Neuronal stem cell (in vitro differentiated cells): ENCODE results near the gene CCDC9B.

Experiments
- DNase-seq: peaks from one replicate; pipeline ENCODE4 v3.0.0-alpha.2; 2013; ENCODE audit warnings: low spot score
- H2AFZ ChIP-seq: one replicate; pipeline ENCODE4 v1.6.1; 2013; ENCODE audit warnings: mild to moderate bottlenecking, low read length, inconsistent platforms
- H2AK5ac ChIP-seq: 2 replicates; pipeline ENCODE4 v1.6.1; 2013; ENCODE audit warnings: low read depth, mild to moderate bottlenecking, inconsistent platforms, low read length, moderate library complexity, mixed read lengths
- H2BK120ac ChIP-seq: 2 replicates; pipeline ENCODE4 v1.6.1; 2013; ENCODE audit warnings: low read depth, mild to moderate bottlenecking, inconsistent platforms, low read length, moderate library complexity, mixed read lengths
- H2BK12ac ChIP-seq: one replicate; pipeline ENCODE4 v1.6.1; 2013; ENCODE audit warnings: low read length, inconsistent platforms
- H2BK15ac ChIP-seq: 2 replicates; pipeline ENCODE4 v1.6.1; 2013; ENCODE audit warnings: mild to moderate bottlenecking, low read length, inconsistent platforms, mixed read lengths
- H2BK5ac ChIP-seq: one replicate; pipeline ENCODE4 v1.6.1; 2013; ENCODE audit warnings: inconsistent platforms, mild to moderate bottlenecking, low read length, moderate library complexity
- H3K14ac ChIP-seq: one replicate; pipeline ENCODE4 v1.6.1; 2013; ENCODE audit warnings: low read length, inconsistent platforms
- H3K18ac ChIP-seq: 2 replicates; pipeline ENCODE4 v1.6.1; 2013; ENCODE audit warnings: low read length, inconsistent platforms
- H3K23ac ChIP-seq: 2 replicates; pipeline ENCODE4 v1.6.1; 2013; ENCODE audit warnings: low read depth, mild to moderate bottlenecking, mixed read lengths, low read length, inconsistent platforms; ENCODE audit not compliant: poor library complexity
- H3K27ac ChIP-seq: replicated peaks from 3 replicates; pipeline ENCODE4 v1.5.1; 2013; ENCODE audit warnings: low read length, inconsistent platforms
- H3K27me3 ChIP-seq, 3 experiments: 2 replicates each; pipeline ENCODE4 v1.6.1; 2013; ENCODE audit warnings: low read length in 3 of 3, mild to moderate bottlenecking in 2 of 3, inconsistent platforms in 1 of 3, low read depth in 1 of 3, mixed read lengths in 1 of 3, moderate library complexity in 1 of 3; ENCODE audit not compliant: control insufficient read depth in 3 of 3, insufficient read depth in 3 of 3
- H3K36me3 ChIP-seq, 2 donors: replicated peaks in 1 of 2; 2 replicates each; pipeline ENCODE4 v1.6.1; 2013; ENCODE audit warnings: low read length in 2 of 2; ENCODE audit not compliant: control insufficient read depth in 2 of 2, insufficient read depth in 2 of 2
- H3K4ac ChIP-seq: 2 replicates; pipeline ENCODE4 v1.6.1; 2013; ENCODE audit warnings: inconsistent platforms, mild to moderate bottlenecking, low read length, moderate library complexity
- H3K4me1 ChIP-seq, 2 donors: 1 replicate in 1 of 2; 2 replicates in 1 of 2; pipeline ENCODE4 v1.6.1; 2013; ENCODE audit warnings: low read length in 2 of 2, low read depth in 1 of 2; ENCODE audit not compliant: control insufficient read depth in 2 of 2, insufficient read depth in 1 of 2
- H3K4me2 ChIP-seq: one replicate; pipeline ENCODE4 v1.6.1; 2013; ENCODE audit warnings: mild to moderate bottlenecking, low read length, inconsistent platforms; ENCODE audit not compliant: insufficient read depth, poor library complexity, severe bottlenecking
- H3K4me3 ChIP-seq, 2 donors: 2 replicates each; pipeline ENCODE4 v1.5.1; 2013; ENCODE audit warnings: low read length in 2 of 2, mild to moderate bottlenecking in 2 of 2, inconsistent platforms in 1 of 2, moderate library complexity in 1 of 2
- H3K79me1 ChIP-seq: one replicate; pipeline ENCODE4 v1.6.1; 2013; ENCODE audit warnings: low read depth, mild to moderate bottlenecking, inconsistent platforms, low read length, moderate library complexity
- H3K9ac ChIP-seq: one replicate; pipeline ENCODE4 v1.6.1; 2013; ENCODE audit warnings: mild to moderate bottlenecking, low read depth, low read length, inconsistent platforms; ENCODE audit not compliant: poor library complexity
- H3K9me3 ChIP-seq, 2 donors: replicated peaks in 1 of 2; 2 replicates each; pipeline versions ENCODE3 to v1.6.1; 2013; ENCODE audit warnings: low read length in 2 of 2, mild to moderate bottlenecking in 2 of 2, inconsistent platforms in 1 of 2, low read depth in 1 of 2, mixed read lengths in 1 of 2, moderate library complexity in 1 of 2; ENCODE audit not compliant: control insufficient read depth in 2 of 2, insufficient read depth in 1 of 2
- H4K8ac ChIP-seq: one replicate; pipeline ENCODE4 v1.6.1; 2013; ENCODE audit warnings: low read depth, mild to moderate bottlenecking, inconsistent platforms, low read length, moderate library complexity
- H4K91ac ChIP-seq: one replicate; pipeline ENCODE4 v1.6.1; 2013; ENCODE audit warnings: low read length, low read depth, mild to moderate bottlenecking, inconsistent platforms; ENCODE audit not compliant: poor library complexity
- WGBS, 2 donors: extraction: QIAGEN DNeasy Blood & Tissue Kit; methylation state at CpG; one replicate each; pipeline ENCODE4 v1.1.7; 2013; ENCODE audit warnings: missing lambda C conversion rate in 2 of 2, mixed read lengths in 1 of 2; ENCODE audit not compliant: insufficient read length in 2 of 2, insufficient replicate concordance in 1 of 2; ENCODE audit errors: extremely low coverage in 2 of 2; 5-methylcytosine and 5-hydroxymethylcytosine counted together

The CCDC9B gene

DNA sequence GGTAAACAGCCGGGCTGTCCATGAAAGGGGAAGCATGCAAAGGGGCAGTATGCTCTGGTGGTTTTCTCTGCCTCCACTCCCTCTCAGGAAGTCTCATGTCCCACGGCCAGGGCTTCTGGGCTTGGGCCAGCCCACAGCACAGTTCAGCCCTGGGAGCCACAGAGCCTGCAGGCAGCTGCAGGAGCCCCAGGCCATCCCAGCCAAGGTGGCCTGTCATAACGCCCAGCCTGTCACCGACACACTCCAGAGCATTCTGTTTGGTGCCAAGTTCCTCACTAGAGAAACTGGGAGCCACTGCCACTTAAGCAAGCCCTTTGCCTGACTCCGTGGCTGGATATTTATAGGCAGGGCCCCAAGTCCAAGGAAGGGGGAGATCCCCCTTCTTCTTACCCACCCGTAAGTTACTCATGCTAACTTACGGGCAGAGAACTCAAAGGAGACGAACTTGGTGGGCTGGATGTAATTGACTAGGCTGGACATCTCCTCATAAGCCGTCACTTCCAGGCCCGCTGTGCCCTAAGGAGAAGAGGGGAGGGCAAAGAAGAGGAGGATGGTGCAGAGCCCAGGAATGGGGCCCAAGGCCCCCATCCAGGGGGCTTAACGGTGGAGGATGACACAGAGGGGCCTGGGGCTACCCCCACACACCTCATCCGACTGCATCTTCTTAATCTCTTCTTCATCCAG lies 44.7 kb downstream of the CCDC9B start:
- H3K27ac ChIP-seq = no peak overlapping the region
- H3K4ac ChIP-seq = no peak overlapping the region
- H2BK120ac ChIP-seq = peak overlapping the region; percentile 38
- no peak overlapping the region for H2AFZ ChIP-seq
- no peak overlapping the region for H2BK12ac ChIP-seq
- no CpG with 5 or more reads among the region's 12 CpGs for WGBS, 2 donors
- H3K36me3 ChIP-seq = no peaks in the 10 kb centered on the region
- no peak overlapping the region for H3K14ac ChIP-seq
- H2BK15ac ChIP-seq = peak overlapping the region; percentile 63
- no peak overlapping the region for H3K4me3 ChIP-seq
- no peak overlapping the region for H4K91ac ChIP-seq
- H2AK5ac ChIP-seq = peak overlapping the region; percentile 32
- no peak overlapping the region for H2BK5ac ChIP-seq
- H3K18ac ChIP-seq = peak overlapping the region; percentile 52
- peaks cover 1 to 16% of the 10 kb centered on the region in 2 donors for H3K9me3 ChIP-seq
- no peaks in the 10 kb centered on the region for H3K79me1 ChIP-seq
- no peak overlapping the region for H3K4me2 ChIP-seq
- peaks cover 0 to 14% (median 0%) of the 10 kb centered on the region in 3 experiments for H3K27me3 ChIP-seq
- DNase-seq = no peak
- H3K23ac ChIP-seq = peak overlapping the region; percentile 47
- no peak overlapping the region for H4K8ac ChIP-seq
- peaks cover 15 to 33% of the 10 kb centered on the region in 2 donors for H3K4me1 ChIP-seq
- H3K9ac ChIP-seq = no peak overlapping the region

DNA sequence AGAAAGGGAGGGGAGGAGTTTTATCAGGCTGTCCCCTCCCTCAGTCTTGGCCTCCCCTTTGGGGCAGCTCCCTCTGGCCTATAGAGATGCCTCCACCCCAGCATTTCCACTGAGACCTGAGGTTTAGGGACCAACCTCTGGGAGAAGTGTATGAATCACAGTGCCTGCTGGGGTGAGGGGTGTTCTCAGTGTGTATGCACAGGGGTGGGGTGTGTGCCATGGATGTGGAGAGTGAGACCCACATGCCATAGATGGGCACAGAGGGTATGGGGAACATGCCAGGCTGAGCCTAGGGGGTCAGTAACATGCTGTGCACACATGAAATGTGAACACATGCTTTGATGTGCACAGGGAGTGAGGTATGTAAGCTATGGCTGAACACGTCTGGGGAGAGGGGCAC lies 45.4 kb downstream of the CCDC9B start:
- no peak overlapping the region for H2BK12ac ChIP-seq
- H2BK15ac ChIP-seq = peak overlapping the region; percentile 63
- H3K4me1 ChIP-seq = peaks cover 19 to 38% of the 10 kb centered on the region in 2 donors
- H3K27me3 ChIP-seq = peaks cover 0 to 19% (median 0%) of the 10 kb centered on the region in 3 experiments
- no peak overlapping the region for H3K4ac ChIP-seq
- WGBS, 2 donors = no CpG with 5 or more reads among the region's 1 CpG
- peak overlapping the region; percentile 0 for H3K23ac ChIP-seq
- no peak for DNase-seq
- H3K4me2 ChIP-seq = no peak overlapping the region
- H3K9ac ChIP-seq = no peak overlapping the region
- peak overlapping the region; percentile 46 for H3K18ac ChIP-seq
- H3K36me3 ChIP-seq = no peaks in the 10 kb centered on the region
- H2BK5ac ChIP-seq = no peak overlapping the region
- no peak overlapping the region for H3K14ac ChIP-seq
- no peak overlapping the region for H4K91ac ChIP-seq
- no peak overlapping the region for H4K8ac ChIP-seq
- H2BK120ac ChIP-seq = peak overlapping the region; percentile 38
- peak overlapping the region; percentile 47 for H2AK5ac ChIP-seq
- H3K9me3 ChIP-seq = peaks cover 1 to 14% of the 10 kb centered on the region in 2 donors
- H3K4me3 ChIP-seq = no peak overlapping the region
- no peak overlapping the region for H2AFZ ChIP-seq
- H3K27ac ChIP-seq = no peak overlapping the region
- H3K79me1 ChIP-seq = no peaks in the 10 kb centered on the region

DNA sequence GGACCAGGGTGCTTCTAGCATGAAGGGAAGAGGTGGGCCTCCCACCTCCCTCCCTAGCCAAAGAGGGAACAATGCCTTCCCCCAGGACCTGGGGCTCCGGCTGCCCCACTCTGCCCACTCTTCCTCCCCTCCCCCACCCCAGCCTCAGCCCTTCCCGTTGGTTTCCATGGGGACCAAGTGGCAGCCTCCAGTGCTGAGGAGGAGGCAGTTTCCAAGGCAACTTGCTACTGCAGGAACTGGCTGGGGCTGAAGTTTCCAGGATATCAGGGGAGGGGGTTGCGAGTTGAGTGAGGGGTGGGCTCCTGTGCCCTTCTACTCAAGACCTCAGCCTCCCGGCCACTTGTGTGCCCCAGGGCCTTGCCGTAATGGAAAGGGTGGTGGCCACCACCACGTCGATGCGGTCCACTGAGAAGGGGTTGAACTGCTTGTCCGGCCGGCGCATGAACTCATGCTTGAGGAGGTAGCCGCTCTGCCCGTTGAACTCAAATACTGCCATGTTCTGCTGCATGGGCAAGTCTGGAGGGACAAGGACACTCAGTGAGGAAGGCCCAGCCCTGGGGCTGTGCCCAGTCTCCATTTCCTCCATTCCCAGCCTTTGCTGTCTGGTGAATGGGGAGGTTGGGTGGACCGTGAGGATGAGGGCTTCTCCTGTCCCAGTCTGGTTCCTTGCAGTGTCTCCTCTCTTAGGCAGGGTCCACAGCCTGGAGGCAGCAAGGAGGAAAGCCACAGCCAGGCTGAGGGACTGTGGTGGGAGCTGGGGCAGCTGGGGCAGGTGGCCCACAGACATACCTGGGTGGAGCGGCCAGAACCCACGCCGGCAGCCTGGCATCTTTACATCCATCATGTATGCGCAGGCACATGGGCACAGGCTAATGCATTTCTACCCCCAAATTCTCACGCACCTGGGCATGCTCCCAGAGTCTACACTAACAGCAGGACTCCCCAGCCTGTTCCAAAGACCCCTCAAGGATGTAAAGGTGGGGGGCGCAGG lies 46.5 kb downstream of the CCDC9B start:
- H2BK120ac ChIP-seq = peak overlapping the region; percentile 81
- H3K4ac ChIP-seq = no peak overlapping the region
- H3K4me2 ChIP-seq = no peak overlapping the region
- H2AK5ac ChIP-seq = peak overlapping the region; percentile 47
- no peak overlapping the region for H3K14ac ChIP-seq
- no peak overlapping the region for H3K27ac ChIP-seq
- H3K9me3 ChIP-seq = peaks cover 1 to 7% of the 10 kb centered on the region in 2 donors
- H2BK12ac ChIP-seq = peak overlapping the region; percentile 68
- H3K9ac ChIP-seq = no peak overlapping the region
- no peaks in the 10 kb centered on the region for H3K36me3 ChIP-seq
- DNase-seq = no peak
- peak overlapping the region; percentile 29 for H2BK5ac ChIP-seq
- H4K8ac ChIP-seq = no peak overlapping the region
- H3K4me1 ChIP-seq = peaks cover 19 to 38% of the 10 kb centered on the region in 2 donors
- H3K4me3 ChIP-seq = no peak overlapping the region
- peak overlapping the region; percentile 13 for H3K23ac ChIP-seq
- peaks cover 0 to 23% (median 0%) of the 10 kb centered on the region in 3 experiments for H3K27me3 ChIP-seq
- H2AFZ ChIP-seq = peak overlapping the region; percentile 67
- H2BK15ac ChIP-seq = peak overlapping the region; percentile 15
- no peaks in the 10 kb centered on the region for H3K79me1 ChIP-seq
- H4K91ac ChIP-seq = peak overlapping the region; percentile 42
- peak overlapping the region; percentile 74 for H3K18ac ChIP-seq
- no CpG with 5 or more reads among the region's 20 CpGs for WGBS, 2 donors

DNA sequence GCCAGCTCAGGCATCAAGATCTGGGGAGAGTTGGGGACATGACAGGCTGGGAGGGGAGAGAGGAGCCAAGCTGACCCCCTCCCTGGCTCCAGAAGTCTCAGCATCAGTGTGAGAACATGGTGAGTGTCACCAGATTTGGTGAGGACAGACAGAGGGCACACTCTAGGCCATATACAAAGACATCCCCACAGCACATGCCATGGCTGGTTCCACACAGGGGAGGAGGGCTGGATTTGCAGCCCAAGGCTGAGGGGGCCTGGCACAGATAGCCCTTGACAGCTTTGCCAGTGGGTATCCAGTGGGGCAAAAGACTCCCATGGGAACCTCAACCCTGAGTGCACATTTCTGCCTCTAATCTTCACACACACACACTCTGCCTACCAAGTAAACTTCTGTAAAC lies 47.7 kb downstream of the CCDC9B start:
- no peak overlapping the region for H3K14ac ChIP-seq
- H3K36me3 ChIP-seq = no peaks in the 10 kb centered on the region
- no peak overlapping the region for H4K8ac ChIP-seq
- no peak overlapping the region for H3K9ac ChIP-seq
- no peak overlapping the region for H2BK120ac ChIP-seq
- peaks cover 0 to 23% (median 0%) of the 10 kb centered on the region in 3 experiments for H3K27me3 ChIP-seq
- peak overlapping the region; percentile 67 for H2AFZ ChIP-seq
- H2BK12ac ChIP-seq = no peak overlapping the region
- H3K23ac ChIP-seq = no peak overlapping the region
- H3K18ac ChIP-seq = no peak overlapping the region
- H3K4me2 ChIP-seq = no peak overlapping the region
- no peak overlapping the region for H3K4me3 ChIP-seq
- no peak overlapping the region for H3K4ac ChIP-seq
- H2BK15ac ChIP-seq = no peak overlapping the region
- no peak overlapping the region for H2AK5ac ChIP-seq
- no peak overlapping the region for H3K27ac ChIP-seq
- no peaks in the 10 kb centered on the region for H3K79me1 ChIP-seq
- H3K9me3 ChIP-seq = peaks cover 0 to 1% of the 10 kb centered on the region in 2 donors
- H4K91ac ChIP-seq = no peak overlapping the region
- H3K4me1 ChIP-seq = peaks cover 19 to 38% of the 10 kb centered on the region in 2 donors
- no peak overlapping the region for H2BK5ac ChIP-seq
- no peak for DNase-seq
